Mesodermal cell (in vitro differentiated cells): ENCODE data around the gene RNU6-9.

ENCODE experiments used
- H3K27ac ChIP-seq: 2 replicates; pipeline ENCODE4 v1.7.0; 2013; ENCODE audit warnings: mild to moderate bottlenecking, low read depth, low read length, moderate library complexity; ENCODE audit not compliant: severe bottlenecking
- H3K36me3 ChIP-seq: 2 replicates; pipeline ENCODE4 v1.7.1; 2013; ENCODE audit warnings: mild to moderate bottlenecking, low read length, moderate library complexity; ENCODE audit not compliant: control insufficient read depth, insufficient read depth
- H3K4me1 ChIP-seq: one replicate; pipeline ENCODE4 v1.7.1; 2013; ENCODE audit warnings: mild to moderate bottlenecking, low read length; ENCODE audit not compliant: insufficient read depth, control insufficient read depth, poor library complexity, severe bottlenecking
- H3K4me3 ChIP-seq: 2 replicates; pipeline ENCODE4 v1.7.0; 2013; ENCODE audit warnings: low read length, control low read depth, mild to moderate bottlenecking; ENCODE audit not compliant: insufficient read depth, poor library complexity, severe bottlenecking; ENCODE audit errors: extremely low read depth
- H3K9me3 ChIP-seq: 2 replicates; pipeline ENCODE4 v1.7.1; 2013; ENCODE audit warnings: mild to moderate bottlenecking, low read length, moderate library complexity; ENCODE audit not compliant: control insufficient read depth
- WGBS, 2 experiments: methylation state at CpG; one replicate each; pipeline ENCODE4 v1.1.5; 2013; ENCODE audit warnings: missing lambda C conversion rate in 2 of 2; ENCODE audit not compliant: insufficient coverage in 2 of 2; 5-methylcytosine and 5-hydroxymethylcytosine counted together

The RNU6-9 gene

DNA sequence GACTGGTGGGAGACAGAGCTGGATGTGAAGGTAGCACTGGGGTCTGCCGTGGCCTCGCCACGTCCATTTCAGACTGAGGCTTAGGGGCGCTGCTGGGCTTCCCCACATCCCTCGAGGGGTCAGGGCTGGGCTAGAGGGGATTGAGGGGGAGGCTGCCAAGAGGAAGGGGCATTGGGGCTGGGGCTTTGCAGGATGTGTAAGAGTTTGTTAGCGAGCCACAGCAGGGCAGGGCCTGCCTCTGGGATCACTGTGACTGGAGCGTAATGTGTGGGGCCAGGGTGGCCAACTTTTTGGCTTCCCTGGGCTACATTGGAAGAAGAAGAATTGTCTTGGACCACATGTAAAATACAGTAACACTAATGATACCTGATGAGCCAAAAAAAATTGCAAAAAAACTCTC lies 46.6 kb downstream of the RNU6-9 start:
- peaks cover 93% of the 10 kb centered on the region for H3K36me3 ChIP-seq
- no peak overlapping the region for H3K4me3 ChIP-seq
- no peaks in the 10 kb centered on the region for H3K9me3 ChIP-seq
- 100% methylated on average over 5 to 7 of the region's 7 CpGs for WGBS, 2 experiments
- H3K4me1 ChIP-seq: peaks cover 5% of the 10 kb centered on the region
- H3K27ac ChIP-seq: no peak overlapping the region

DNA sequence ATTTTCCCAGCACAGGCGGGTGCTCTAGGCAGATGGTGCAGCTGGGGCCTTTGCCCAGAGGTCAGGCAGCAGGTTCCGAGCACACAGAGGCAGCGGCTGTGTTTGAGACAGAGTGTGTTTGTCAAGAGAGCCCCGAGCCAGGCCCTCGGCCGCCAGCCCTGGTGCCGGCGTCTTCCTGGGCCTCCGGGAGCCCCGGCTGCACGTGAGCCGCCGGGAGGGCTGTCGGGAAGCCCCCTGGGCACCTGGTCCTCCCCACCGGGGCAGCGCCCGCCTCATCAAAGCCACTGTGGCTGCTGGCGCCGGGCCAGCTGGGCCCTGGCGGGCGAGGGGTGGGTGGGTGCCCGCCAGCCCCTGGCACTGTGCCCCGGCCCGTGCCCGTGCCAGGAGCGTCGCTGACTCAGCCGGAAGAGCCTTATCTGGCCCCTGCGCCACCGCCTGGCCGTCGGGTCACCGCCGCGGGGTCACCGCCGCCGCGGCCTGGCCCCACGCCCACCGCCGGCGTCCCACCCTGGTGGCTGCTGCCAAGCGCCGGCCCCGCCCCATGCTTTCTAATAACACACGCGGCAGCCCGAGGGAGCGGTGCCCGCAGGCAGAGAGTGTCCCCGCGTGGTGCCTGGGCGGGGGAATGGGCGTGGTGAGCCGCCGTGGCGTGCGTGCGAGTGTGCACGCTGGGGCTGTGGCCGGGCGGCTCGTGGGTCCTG lies 47.5 kb downstream of the RNU6-9 start:
- Histone ChIP-seq H3K9me3 (no peaks in the 10 kb centered on the region), H3K4me3 (no peak overlapping the region), H3K4me1 (peaks cover 5% of the 10 kb centered on the region), H3K36me3 (peaks cover 93% of the 10 kb centered on the region), H3K27ac (no peak overlapping the region)
- WGBS, 2 experiments: 97 to 98% methylated on average over 58 to 64 of the region's 64 CpGs

DNA sequence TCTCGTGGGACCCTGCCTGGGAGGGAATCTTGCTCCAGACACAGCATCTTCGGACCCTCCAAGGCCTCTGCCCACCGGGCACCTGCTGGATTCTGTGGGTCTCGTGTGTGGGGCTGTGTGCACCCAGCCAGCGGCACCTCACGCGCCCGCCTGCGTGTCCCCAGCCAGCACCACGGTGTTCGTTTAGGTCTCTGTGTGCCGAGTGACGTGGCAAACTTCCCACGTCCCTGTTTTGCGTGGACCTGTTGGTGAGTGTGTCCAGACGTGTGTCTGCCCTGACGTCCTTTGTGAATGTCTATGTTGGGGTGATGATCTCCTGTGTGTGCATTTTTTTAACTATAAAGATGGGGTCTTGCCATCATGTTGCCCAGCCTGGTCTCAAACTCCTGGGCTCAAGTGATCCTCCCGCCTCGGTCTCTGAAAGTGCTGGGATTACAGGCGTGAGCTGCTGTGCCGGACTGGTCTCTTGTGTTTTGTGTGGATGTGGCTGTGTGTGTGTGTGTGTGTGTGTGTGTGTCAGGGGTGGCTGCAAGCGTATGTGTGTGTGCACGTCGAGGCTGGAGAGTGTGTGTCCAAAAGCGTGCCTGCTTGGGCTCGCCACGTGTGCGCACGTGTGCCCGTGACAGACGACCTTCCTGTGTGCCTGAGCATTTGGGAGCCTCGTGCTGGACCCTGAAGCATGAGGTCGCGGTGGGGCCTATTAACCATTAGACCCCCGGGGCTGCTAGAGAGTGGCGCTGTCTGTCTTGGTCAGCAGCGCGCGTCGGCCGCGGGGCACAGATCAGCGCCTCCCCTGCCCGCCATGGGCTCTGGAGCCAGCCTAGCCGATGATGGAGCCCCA lies 48.2 kb downstream of the RNU6-9 start:
- Histone ChIP-seq H3K4me3 (no peak overlapping the region), H3K4me1 (peaks cover 5% of the 10 kb centered on the region), H3K27ac (no peak overlapping the region), H3K9me3 (no peaks in the 10 kb centered on the region), H3K36me3 (peaks cover 88% of the 10 kb centered on the region)
- WGBS, 2 experiments: 94 to 95% methylated on average over 41 to 42 of the region's 45 CpGs

DNA sequence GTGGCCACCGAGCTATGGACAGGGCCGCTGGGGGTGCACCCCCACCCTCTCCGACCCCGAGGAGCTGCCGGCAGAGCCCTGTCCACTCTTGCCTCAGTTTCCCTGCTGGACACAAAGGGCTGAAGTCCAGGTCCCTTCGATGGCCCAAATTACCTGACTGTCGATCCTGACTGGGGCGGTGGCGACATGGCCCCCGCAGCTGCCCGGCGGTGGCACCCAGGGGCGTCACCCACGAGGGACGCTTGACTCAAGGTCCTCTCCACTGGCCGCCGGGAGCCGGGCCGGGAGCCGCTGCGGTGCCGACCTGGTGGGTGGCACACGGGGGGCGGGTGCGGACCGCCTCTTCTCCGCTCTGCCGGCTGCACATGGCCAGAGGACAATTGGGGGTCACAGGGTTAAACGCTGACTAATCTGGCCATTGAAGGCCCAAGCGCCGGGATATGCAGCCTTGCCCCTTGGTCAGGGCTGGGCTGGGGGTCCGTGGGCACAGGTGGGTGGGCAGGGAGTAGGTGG lies 48.9 kb downstream of the RNU6-9 start:
- WGBS, 2 experiments: 95% methylated on average over 28 to 32 of the region's 32 CpGs
- no peaks in the 10 kb centered on the region for H3K9me3 ChIP-seq
- H3K4me1 ChIP-seq: peaks cover 5% of the 10 kb centered on the region
- no peak overlapping the region for H3K27ac ChIP-seq
- H3K4me3 ChIP-seq: no peak overlapping the region
- peaks cover 87% of the 10 kb centered on the region for H3K36me3 ChIP-seq
